HTR-8/SVneo (cell line): ENCODE results near the gene TPRN.

Experiments
- DNase-seq: peaks from one replicate; pipeline ENCODE4 v3.0.0; 2011; ENCODE audit warnings: low spot score, mixed read lengths; ENCODE audit not compliant: insufficient read length
- FAIRE-seq: peaks from 2 replicates; lab custom pipeline; 2011; peaks lifted over from hg19 to GRCh38; lab: Jason Lieb, UNC

The TPRN gene

DNA sequence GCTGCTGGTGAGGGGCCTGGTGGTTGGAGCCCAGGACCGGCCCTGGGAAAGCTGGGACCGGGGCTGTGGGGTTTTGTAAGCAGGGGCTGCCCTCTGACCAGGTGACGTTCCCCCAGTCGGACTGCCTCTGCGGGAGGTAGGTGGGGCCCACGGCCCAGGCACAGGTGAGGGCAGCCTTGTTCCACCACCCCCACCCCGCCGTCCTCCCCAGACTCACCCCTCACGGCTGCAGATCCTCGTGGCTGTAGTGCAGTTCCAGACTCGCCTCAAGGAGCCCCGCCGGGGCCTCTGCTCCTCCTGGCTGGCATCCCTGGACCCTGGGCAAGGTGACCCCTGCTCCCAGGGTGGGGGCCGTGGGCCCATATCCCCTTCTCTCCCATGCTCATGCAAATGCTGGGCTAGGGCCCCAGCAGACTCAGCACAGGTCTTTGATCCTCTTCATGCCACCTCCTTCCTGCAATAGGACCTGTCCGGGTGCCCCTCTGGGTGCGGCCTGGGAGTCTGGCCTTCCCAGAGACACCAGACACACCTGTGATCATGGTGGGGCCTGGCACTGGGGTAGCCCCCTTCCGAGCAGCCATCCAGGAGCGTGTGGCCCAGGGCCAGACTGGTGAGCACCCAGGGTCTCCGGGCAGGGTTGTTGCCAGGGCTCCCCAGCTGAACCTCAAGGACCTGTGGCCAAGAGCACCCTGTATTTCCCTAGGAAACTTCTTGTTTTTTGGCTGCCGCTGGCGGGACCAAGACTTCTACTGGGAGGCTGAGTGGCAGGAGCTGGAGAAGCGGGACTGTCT, 14.8 kb upstream of the TPRN start:
- DNase-seq (no peak), FAIRE-seq (no peak)

DNA sequence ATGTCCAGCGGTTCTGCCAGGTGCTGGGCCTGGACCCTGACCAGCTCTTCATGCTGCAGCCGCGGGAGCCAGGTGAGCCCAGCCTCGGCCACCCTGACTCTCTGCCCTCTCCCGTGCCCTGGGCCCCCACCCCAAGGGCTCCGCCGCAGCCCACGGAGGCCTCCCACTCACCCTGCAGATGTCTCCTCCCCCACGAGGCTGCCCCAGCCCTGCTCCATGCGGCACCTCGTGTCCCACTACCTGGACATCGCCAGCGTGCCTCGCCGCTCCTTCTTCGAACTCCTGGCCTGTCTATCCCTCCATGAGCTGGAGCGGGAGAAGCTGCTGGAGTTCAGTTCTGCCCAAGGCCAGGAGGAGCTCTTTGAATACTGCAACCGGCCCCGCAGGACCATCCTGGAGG, 14.1 kb upstream of the TPRN start:
- no peak for DNase-seq
- no peak for FAIRE-seq

GRCh38 chr9:137213160-137214060, 12.9 kb upstream of the TPRN start:
- FAIRE-seq (no peak), DNase-seq (no peak)

- DNase-seq (no peak), FAIRE-seq (no peak)
Observed at GRCh38 chr9:137212520-137212919, 12.0 kb upstream of the TPRN start.

GRCh38 chr9:137211532-137211931, 11.0 kb upstream of the TPRN start:
- FAIRE-seq (no peak), DNase-seq (no peak)

GRCh38 chr9:137206602-137207001, 6.1 kb upstream of the TPRN start:
- no peak for DNase-seq
- no peak for FAIRE-seq

- FAIRE-seq (peak; percentile 48), DNase-seq (peak; percentile 85)
Observed at GRCh38 chr9:137205126-137206069, 4.9 kb upstream of the TPRN start, which contains the start of the genes NDOR1 and TMEM203. Gene NDOR1 (plus strand): TSS chr9:137205700. CDS start chr9:137205778, 78 bp downstream. Gene TMEM203 (minus strand): TSS chr9:137205648. CDS start chr9:137205414, 234 bp downstream.

DNA sequence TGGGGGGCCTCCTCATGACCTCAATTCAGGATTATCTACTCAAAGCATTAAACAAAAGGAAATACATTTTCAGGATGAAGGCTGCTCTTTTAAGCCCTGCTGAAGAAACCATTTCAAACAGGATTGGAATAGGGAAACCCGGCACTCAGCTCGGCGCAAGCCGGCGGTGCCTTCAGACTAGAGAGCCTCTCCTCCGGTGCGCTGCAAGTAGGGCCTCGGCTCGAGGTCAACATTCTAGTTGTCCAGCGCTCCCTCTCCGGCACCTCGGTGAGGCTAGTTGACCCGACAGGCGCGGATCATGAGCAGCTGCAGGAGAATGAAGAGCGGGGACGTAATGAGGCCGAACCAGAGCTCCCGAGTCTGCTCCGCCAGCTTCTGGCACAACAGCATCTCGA, 4.2 kb upstream of the TPRN start:
- FAIRE-seq (no peak), DNase-seq (no peak)

GRCh38 chr9:137202966-137203365, 2.4 kb upstream of the TPRN start:
- no peak for DNase-seq
- no peak for FAIRE-seq

DNA sequence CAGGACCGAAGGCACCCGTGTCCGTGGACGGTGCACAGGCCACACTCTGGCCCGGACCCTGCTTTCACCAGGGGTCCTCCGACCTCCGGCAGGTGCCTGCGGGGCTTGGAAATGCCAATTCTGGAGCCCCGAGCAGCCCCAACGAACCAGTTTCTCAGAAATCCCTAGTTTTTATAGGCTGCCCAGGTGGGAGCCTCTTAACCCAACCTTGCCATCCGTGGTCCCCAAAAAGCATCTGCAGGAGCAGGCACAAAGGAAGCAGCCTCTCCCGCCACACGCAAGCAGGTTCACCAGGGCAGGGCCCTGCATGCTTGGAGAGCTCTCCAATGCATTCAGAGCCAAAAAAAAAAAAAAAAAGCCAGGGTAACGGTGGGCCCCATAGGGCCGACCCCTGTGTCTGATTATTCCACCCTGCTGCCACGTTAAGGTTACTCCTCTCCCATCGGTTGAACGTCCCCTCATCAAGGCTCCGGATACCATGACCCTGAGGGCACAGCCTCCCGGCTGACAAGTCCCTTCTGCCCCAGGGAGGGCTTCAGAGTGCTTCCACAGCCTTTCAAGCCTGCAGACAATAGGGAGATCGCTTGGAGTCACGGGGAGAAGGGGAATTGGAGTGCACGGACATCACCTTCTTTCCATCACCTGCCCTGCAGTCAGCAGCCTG, 796 bp upstream of the TPRN start:
- no peak for FAIRE-seq

DNA sequence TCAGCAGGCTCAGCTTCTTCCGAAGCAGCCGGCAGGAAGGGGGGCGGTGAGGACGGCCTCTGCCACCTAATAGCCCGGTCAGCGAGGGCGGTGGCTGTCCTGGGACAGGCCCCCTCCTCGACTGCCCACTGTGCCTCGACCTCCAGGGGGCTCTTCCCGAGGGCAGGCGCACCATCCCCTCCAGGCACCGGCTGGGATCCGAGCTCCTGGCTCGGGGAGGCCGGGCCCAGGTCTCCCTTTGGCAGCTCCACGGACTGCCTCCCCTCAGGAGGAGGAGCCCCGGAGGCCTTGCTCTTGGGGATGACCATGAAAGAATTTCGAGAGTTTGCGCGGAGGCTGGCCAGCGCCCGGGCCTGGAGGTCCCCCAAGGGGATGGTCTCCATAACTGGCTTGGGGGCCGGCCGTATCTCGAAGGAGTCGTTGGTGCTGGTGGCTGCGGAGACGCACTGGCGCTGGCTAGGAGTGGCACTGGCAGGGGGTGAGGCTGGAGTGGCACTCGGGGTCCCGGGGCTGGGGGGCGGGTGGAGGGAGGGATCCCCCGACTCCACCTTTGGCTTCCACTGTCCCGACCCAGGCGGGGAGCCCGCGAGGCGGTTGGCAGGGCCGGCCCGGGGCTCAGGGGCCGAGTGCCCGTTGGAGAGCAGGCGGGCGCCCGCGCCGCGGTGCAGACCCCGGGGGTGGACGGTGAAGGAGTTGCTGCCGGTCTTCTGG, 975 bp downstream of the TPRN start:
- no peak for DNase-seq
- no peak for FAIRE-seq

More for the DNA sequence above, 796 bp upstream of the TPRN start:
- no peak for DNase-seq

DNA sequence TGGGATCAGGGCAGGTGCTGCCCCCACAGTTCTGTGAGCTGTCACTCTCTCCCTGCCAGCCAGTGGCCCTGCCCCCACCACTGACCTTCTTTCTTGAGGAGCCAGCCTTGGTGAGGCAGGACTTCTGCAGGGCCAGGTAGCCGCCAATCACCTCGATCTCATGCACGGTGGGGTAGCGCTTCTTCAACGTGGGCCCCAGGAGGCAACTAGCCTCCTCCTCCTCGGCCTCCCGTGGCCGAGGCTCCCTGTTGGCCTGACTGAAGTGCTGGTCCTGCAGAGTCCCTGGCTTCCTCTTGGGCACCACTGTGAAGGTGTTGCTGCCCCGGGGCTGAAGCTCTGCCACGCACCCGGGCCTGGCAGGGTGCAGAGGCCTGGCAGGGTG, 1.6 kb downstream of the TPRN start:
- DNase-seq: no peak
- no peak for FAIRE-seq

- FAIRE-seq (no peak), DNase-seq (no peak)
Observed at GRCh38 chr9:137198051-137198901, 2.3 kb downstream of the TPRN start.

DNA sequence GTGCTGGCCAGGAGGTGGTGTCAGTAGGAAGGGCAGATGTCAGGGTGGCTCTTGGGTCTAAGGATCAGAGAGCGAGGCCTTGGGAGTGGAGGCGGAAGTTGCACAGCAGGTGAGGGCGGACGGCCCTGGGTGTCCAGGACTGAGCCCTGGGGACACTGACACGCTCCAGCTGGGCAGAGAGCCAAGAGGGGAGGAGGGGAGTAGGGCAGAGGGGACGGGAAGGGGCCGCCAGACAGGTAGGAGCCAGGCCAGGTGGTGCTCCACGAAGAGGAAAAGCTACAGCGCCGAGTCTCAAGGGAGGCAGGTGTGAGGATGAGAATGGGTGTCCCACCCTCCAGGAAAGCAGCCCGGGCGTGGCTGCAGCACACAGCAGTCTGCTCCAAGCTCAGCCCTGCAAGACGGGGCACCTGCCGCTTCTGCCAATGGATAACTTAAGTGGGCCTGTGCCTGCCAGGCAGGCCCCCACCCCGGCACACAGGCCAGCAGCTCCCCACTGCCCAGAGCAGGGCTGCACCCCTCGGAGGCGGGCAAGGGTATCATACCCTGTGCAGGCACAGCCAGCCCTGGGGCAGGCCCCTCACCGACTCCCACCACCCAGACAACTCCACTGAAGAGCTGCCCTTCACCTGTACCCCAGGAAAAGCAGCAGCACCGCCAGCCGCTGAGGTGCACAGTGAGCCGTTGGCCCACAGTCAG, 4.9 kb downstream of the TPRN start:
- FAIRE-seq (no peak), DNase-seq (no peak)

DNA sequence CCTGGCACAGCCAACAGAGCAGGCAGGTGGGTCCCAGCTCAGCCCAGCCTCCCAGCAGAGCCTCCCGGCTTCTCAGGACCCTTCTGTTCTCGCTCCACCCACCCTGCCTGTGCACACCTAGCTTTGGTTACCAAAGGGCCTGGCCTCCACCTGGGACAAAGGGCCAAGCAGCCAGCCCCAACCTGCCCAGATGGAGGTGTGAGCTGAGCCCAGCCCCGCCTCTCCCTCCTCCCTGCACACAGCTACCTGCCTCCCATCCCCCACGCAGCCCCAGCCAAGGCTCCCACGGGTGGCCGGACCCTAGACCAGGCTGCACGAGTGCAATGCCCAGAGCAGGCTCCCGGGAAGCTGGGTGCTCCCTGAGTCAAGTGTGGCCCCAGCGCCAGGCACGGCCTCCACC, 5.6 kb downstream of the TPRN start:
- FAIRE-seq: no peak
- no peak for DNase-seq

DNA sequence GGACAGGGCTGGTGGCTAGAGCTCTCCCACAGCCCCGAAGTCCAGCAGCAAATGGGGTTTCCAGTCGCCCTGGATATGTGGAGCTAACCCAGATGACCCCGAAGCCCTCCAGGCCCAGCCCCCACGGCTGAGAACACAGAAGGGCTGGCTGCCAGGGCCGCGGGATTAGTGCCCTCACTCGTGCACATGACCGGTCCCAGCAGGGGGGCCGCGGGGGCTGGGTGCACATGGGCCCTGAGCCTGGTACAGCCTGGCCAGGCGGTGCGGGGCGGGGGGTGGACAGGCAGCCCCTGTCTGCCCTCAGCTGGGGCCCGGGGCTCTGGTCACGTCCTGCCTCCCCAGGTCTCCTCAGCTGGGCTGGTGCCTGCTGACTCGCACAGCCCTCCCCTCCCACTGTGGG, 6.2 kb downstream of the TPRN start:
- DNase-seq (no peak), FAIRE-seq (no peak)

GRCh38 chr9:137193771-137194170, 6.8 kb downstream of the TPRN start:
- DNase-seq: no peak
- no peak for FAIRE-seq

DNA sequence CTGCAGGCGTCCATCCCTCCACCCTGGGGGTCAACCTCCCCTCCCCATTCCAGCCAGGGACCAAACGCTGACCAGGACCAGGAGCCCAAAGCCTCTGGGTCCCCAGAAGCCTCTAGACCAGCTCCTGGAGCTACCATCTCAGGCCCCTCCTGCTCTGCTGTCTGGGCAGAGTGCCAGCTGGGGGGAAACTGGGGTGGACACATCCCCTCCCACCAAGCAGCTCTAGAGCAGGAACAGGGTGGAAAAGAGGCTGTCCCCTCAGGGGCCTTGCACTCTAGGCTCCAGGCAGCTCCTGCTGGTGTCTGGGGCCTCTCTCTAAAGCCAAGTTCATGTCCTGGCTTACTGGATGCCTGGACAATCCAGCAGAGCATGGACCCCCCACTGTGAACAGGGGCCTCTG, 7.7 kb downstream of the TPRN start:
- FAIRE-seq: no peak
- no peak for DNase-seq
